ENCODE results near the gene DLGAP5. TPM values are rescaled to one million over a fixed set of nuclear protein-coding genes. Genes with fewer than 3 reads are reported as not detected.

The DLGAP5 gene
- polyA plus RNA-seq, 4 donors: 27.2 to 33.3 (median 29.4) TPM

GRCh38 chr14:55115861-55116245, 75.5 kb downstream of the DLGAP5 start:
- DNase-seq (ENCODE audit: low read depth in 4 of 4, low spot score in 3 of 4): no peak

- DNase-seq (ENCODE audit: low read depth in 4 of 4, low spot score in 3 of 4): no peak
Observed at GRCh38 chr14:55115460-55115859, 75.9 kb downstream of the DLGAP5 start.

- DNase-seq (ENCODE audit: low read depth in 4 of 4, low spot score in 3 of 4): no peak
Observed at GRCh38 chr14:55114720-55115119, 76.7 kb downstream of the DLGAP5 start.

- DNase-seq (ENCODE audit: low read depth in 4 of 4, low spot score in 3 of 4): no peak
Observed at GRCh38 chr14:55111122-55111708, 80.2 kb downstream of the DLGAP5 start.

- DNase-seq (ENCODE audit: low read depth in 4 of 4, low spot score in 3 of 4): no peak
Observed at GRCh38 chr14:55109836-55110235, 81.5 kb downstream of the DLGAP5 start.

- no peak for DNase-seq (ENCODE audit: low read depth in 4 of 4, low spot score in 3 of 4)
Observed at GRCh38 chr14:55107766-55108554, 83.4 kb downstream of the DLGAP5 start.

GRCh38 chr14:55105991-55106390, 85.4 kb downstream of the DLGAP5 start:
- no peak for DNase-seq (ENCODE audit: low read depth in 4 of 4, low spot score in 3 of 4)

- DNase-seq (ENCODE audit: low read depth in 4 of 4, low spot score in 3 of 4): no peak
Observed at GRCh38 chr14:55103971-55104954, 87.1 kb downstream of the DLGAP5 start.

GRCh38 chr14:55103005-55103640, 88.3 kb downstream of the DLGAP5 start:
- DNase-seq (ENCODE audit: low read depth in 4 of 4, low spot score in 3 of 4): no peak

GRCh38 chr14:55102141-55102621, 89.2 kb downstream of the DLGAP5 start:
- DNase-seq (ENCODE audit: low read depth in 4 of 4, low spot score in 3 of 4): no peak

- no peak for DNase-seq (ENCODE audit: low read depth in 4 of 4, low spot score in 3 of 4)
Observed at GRCh38 chr14:55101698-55102097, 89.7 kb downstream of the DLGAP5 start.

GRCh38 chr14:55099756-55100155, 91.6 kb downstream of the DLGAP5 start:
- no peak for DNase-seq (ENCODE audit: low read depth in 4 of 4, low spot score in 3 of 4)

- no peak for DNase-seq (ENCODE audit: low read depth in 4 of 4, low spot score in 3 of 4)
Observed at GRCh38 chr14:55098561-55098898, 92.9 kb downstream of the DLGAP5 start.

Other genes with a start within 250 kb of the DLGAP5 start
- 10 to 100 TPM; 15.0 to 20.5 (median 19.7) TPM for gene WDHD1, start 164.5 kb downstream of the DLGAP5 start, polyA plus RNA-seq (ENCODE audit: insufficient read length in 4 of 4)
- 10 to 100 TPM; 18.0 to 22.4 (median 21.7) TPM for gene SOCS4, start 164.3 kb downstream of the DLGAP5 start, polyA plus RNA-seq (ENCODE audit: insufficient read length in 4 of 4)
- 100 to 1,000 TPM; 101 to 113 (median 106) TPM for gene MAPK1IP1L, start 139.9 kb downstream of the DLGAP5 start, polyA plus RNA-seq (ENCODE audit: insufficient read length in 4 of 4)
- gene LGALS3, start 62.3 kb downstream of the DLGAP5 start, polyA plus RNA-seq (ENCODE audit: insufficient read length in 4 of 4): 10 to 100 TPM; 17.6 to 28.0 (median 22.0) TPM
- 10 to 100 TPM; 33.3 to 40.5 (median 39.2) TPM for gene FBXO34, start 79.8 kb upstream of the DLGAP5 start, polyA plus RNA-seq (ENCODE audit: insufficient read length in 4 of 4)
- 10 to 100 TPM; 16.0 to 22.1 (median 19.9) TPM for gene ATG14, start 220.2 kb upstream of the DLGAP5 start, polyA plus RNA-seq (ENCODE audit: insufficient read length in 4 of 4)
- under 1 TPM in 2 of 4 donors, not detected in 2; 0.10 TPM for gene TBPL2, start 249.0 kb upstream of the DLGAP5 start, polyA plus RNA-seq (ENCODE audit: insufficient read length in 4 of 4)

Data from right renal pelvis (tissue), 4 donors.